Ascending aorta (tissue), 2 donors: ENCODE results near the gene EMC8. TPM values are rescaled to one million over a fixed set of nuclear protein-coding genes. Genes with fewer than 3 reads are reported as not detected.
"Not testable (repeated sequence)": the region's sequence is repeated elsewhere in the genome, so short reads cannot be mapped to it uniquely, and the experiment has no call there.

Source experiments
- DNase-seq, 2 donors: peaks; one replicate each; pipeline ENCODE4 v3.0.0-alpha.2; 2019; ENCODE audit warnings: low spot score in 2 of 2
- H3K27ac ChIP-seq, 2 donors: fragments of 200-600 bp; sonication (generic); one replicate each; pipeline ENCODE4 v1.5.1; 2016 to 2017; ENCODE audit warnings: mild to moderate bottlenecking in 1 of 2
- H3K27me3 ChIP-seq: fragments of 200-600 bp; sonication (generic); one replicate; pipeline ENCODE4 v1.5.1; 2017
- H3K36me3 ChIP-seq, 2 donors: fragments of 200-600 bp; sonication (generic); one replicate each; pipeline ENCODE4 v1.5.1; 2016
- H3K4me1 ChIP-seq, 2 donors: fragments of 200-600 bp; sonication (generic); one replicate each; pipeline ENCODE4 v1.5.1; 2016 to 2017; ENCODE audit warnings: mild to moderate bottlenecking in 1 of 2
- H3K4me3 ChIP-seq, 2 donors: fragments of 200-600 bp; sonication (generic); one replicate each; pipeline ENCODE4 v1.5.1; 2016 to 2017; ENCODE audit warnings: mild to moderate bottlenecking in 1 of 2
- H3K9me3 ChIP-seq, 2 donors: fragments of 200-600 bp; sonication (generic); one replicate each; pipeline ENCODE4 v1.5.1; 2016
- CTCF ChIP-seq, 3 experiments: fragments of 200-600 bp in 2 of 3; fragments of 450-650 bp in 1 of 3; sonication (generic) in 2 of 3; IDR thresholded peaks; one replicate each; pipeline ENCODE4 v1.5.1; 2016 to 2019; ENCODE audit warnings: antibody characterized with exemption in 3 of 3, mild to moderate bottlenecking in 1 of 3, moderate library complexity in 1 of 3
- intact Hi-C: fragments of 100-400 bp; cut with DNase I; formaldehyde crosslinking; loops from one replicate; pipeline ENCODE4 v1.15.1; 2023
- total RNA-seq: library from RNA; depleted of rRNA; stranded (reverse); fragments of >200 nt; gene quantifications from one replicate; pipeline ENCODE4 v1.1.0, GENCODE V29; 2016

The EMC8 gene
- total RNA-seq, 1 donor from 2014 or later = 11.9 TPM

- no peak for TF ChIP-seq CTCF (IDR thresholded peaks at IDR 0.05)
- no peak for DNase-seq
- Histone ChIP-seq H3K36me3 (peaks cover 29% of the 10 kb centered on the region in 2 donors), H3K27me3 (no peaks in the 10 kb centered on the region), H3K4me3 (no peak overlapping the region), H3K4me1 (no peaks in the 10 kb centered on the region), H3K27ac (no peak overlapping the region), H3K9me3 (no peaks in the 10 kb centered on the region)
- intact Hi-C loops = no loop called here
Measured at GRCh38 chr16:85808926-85809325, 9.6 kb upstream of the EMC8 start.

GRCh38 chr16:85808104-85808503 lies 8.8 kb upstream of the EMC8 start:
- H3K27ac ChIP-seq, H3K4me1 ChIP-seq, H3K9me3 ChIP-seq, DNase-seq, H3K4me3 ChIP-seq, intact Hi-C loops, H3K27me3 ChIP-seq: not testable (repeated sequence)
- peaks cover 36% of the 10 kb centered on the region in 2 donors for H3K36me3 ChIP-seq

- H3K36me3 ChIP-seq = peaks cover 36 to 43% of the 10 kb centered on the region in 2 donors
- DNase-seq, H3K4me1 ChIP-seq, H3K4me3 ChIP-seq, H3K9me3 ChIP-seq, intact Hi-C loops, H3K27me3 ChIP-seq, H3K27ac ChIP-seq: not testable (repeated sequence)
Measured at GRCh38 chr16:85807340-85807739, 8.0 kb upstream of the EMC8 start.

- Histone ChIP-seq H3K4me3 (no peak overlapping the region), H3K36me3 (peaks cover 44 to 51% of the 10 kb centered on the region in 2 donors), H3K27ac (no peak overlapping the region), H3K4me1 (no peaks in the 10 kb centered on the region), H3K9me3 (no peaks in the 10 kb centered on the region), H3K27me3 (no peaks in the 10 kb centered on the region)
- TF ChIP-seq CTCF (IDR thresholded peaks at IDR 0.05) = no peak
- no peak for DNase-seq
- intact Hi-C loops = no loop called here
Measured at GRCh38 chr16:85806539-85806938, 7.2 kb upstream of the EMC8 start.

GRCh38 chr16:85805442-85806045 lies 6.2 kb upstream of the EMC8 start:
- TF ChIP-seq CTCF (IDR thresholded peaks at IDR 0.05) = no peak
- no peak overlapping the region for H3K27ac ChIP-seq
- H3K4me3 ChIP-seq = no peak overlapping the region
- H3K9me3 ChIP-seq = no peaks in the 10 kb centered on the region
- H3K27me3 ChIP-seq = no peaks in the 10 kb centered on the region
- no peak for DNase-seq
- H3K4me1 ChIP-seq = peaks cover under 1 to 5% of the 10 kb centered on the region in 2 donors
- intact Hi-C loops = no loop called here
- H3K36me3 ChIP-seq = peaks cover 46 to 51% of the 10 kb centered on the region in 2 donors

- intact Hi-C loops = no loop called here
- TF ChIP-seq CTCF (IDR thresholded peaks at IDR 0.05) = no peak
- peaks cover 46 to 51% of the 10 kb centered on the region in 2 donors for H3K36me3 ChIP-seq
- no peak overlapping the region for H3K4me3 ChIP-seq
- no peaks in the 10 kb centered on the region for H3K27me3 ChIP-seq
- no peaks in the 10 kb centered on the region for H3K9me3 ChIP-seq
- H3K4me1 ChIP-seq = peaks cover 7 to 11% of the 10 kb centered on the region in 2 donors
- DNase-seq = no peak
- no peak overlapping the region for H3K27ac ChIP-seq
Measured at GRCh38 chr16:85803570-85803969, 4.2 kb upstream of the EMC8 start.

- TF ChIP-seq CTCF (IDR thresholded peaks at IDR 0.05) = no peak
- DNase-seq = no peak
- intact Hi-C loops = no loop called here
- Histone ChIP-seq H3K36me3 (peaks cover 30 to 45% of the 10 kb centered on the region in 2 donors), H3K27me3 (no peaks in the 10 kb centered on the region), H3K27ac (peak overlapping the region; percentile 73 to 79), H3K4me1 (peaks cover 12 to 20% of the 10 kb centered on the region in 2 donors), H3K4me3 (peak overlapping the region; percentile 84 to 99), H3K9me3 (no peaks in the 10 kb centered on the region)
Measured at GRCh38 chr16:85800321-85800669, 951 bp upstream of the EMC8 start.
